ENCODE measurements around the gene COL11A1.

- TF ChIP-seq CTCF (CRISPR knock-in tag; IDR thresholded peaks at IDR 0.05) (no peak), ZNF451 (CRISPR knock-in tag; IDR thresholded peaks at IDR 0.05) (no peak), ZNF274 (CRISPR knock-in tag; IDR thresholded peaks at IDR 0.05) (no peak), POLR2AphosphoS5 (IDR thresholded peaks at IDR 0.05; ENCODE audit: low read depth, low read length) (no peak), E2F1 (CRISPR knock-in tag; IDR thresholded peaks at IDR 0.05) (no peak), NCOA2 (CRISPR knock-in tag; IDR thresholded peaks at IDR 0.05) (no peak), ZFY (CRISPR knock-in tag; IDR thresholded peaks at IDR 0.05) (no peak), TAF1 (CRISPR knock-in tag; IDR thresholded peaks at IDR 0.05) (no peak), ZNF138 (CRISPR knock-in tag; IDR thresholded peaks at IDR 0.05; ENCODE audit: low read depth) (no peak)
Measured at GRCh38 chr1:102884238-102884637, 224.1 kb downstream of the COL11A1 start.
